ENCODE data around the gene HOXD11.

The HOXD11 gene

GRCh38 chr2:176085120-176085788 lies 21.8 kb upstream of the HOXD11 start:
- no peak for TF ChIP-seq CTCF (IDR thresholded peaks at IDR 0.05; ENCODE audit: low read depth, low read length, missing control alignments)
- DNase-seq (ENCODE audit: low read depth), result no peak
- in situ Hi-C loops (cut with HindIII; ENCODE audit: low sequenced_read_pairs), result loop anchor here (25.0 kb wide), 1 partner anchor 1173 kb away; no protein-coding TSS in a partner anchor
- no peak overlapping the region for H3K4me3 ChIP-seq (ENCODE audit: low read depth, low read length)

- in situ Hi-C loops (cut with HindIII; ENCODE audit: low sequenced_read_pairs), result loop anchor here (25.0 kb wide), 1 partner anchor 1174 kb away; no protein-coding TSS in a partner anchor
- peak; percentile 12 for DNase-seq (ENCODE audit: low read depth)
- H3K4me3 ChIP-seq (ENCODE audit: low read depth, low read length), result no peak overlapping the region
- TF ChIP-seq CTCF (IDR thresholded peaks at IDR 0.05; ENCODE audit: low read depth, low read length, missing control alignments), result peak; percentile 58
Measured at GRCh38 chr2:176085861-176086771, 21.0 kb upstream of the HOXD11 start.

GRCh38 chr2:176087330-176088047 lies 19.6 kb upstream of the HOXD11 start:
- in situ Hi-C loops (cut with HindIII; ENCODE audit: low sequenced_read_pairs), result loop anchor here (25.0 kb wide), 1 partner anchor 1175 kb away; no protein-coding TSS in a partner anchor
- DNase-seq (ENCODE audit: low read depth), result no peak
- TF ChIP-seq CTCF (IDR thresholded peaks at IDR 0.05; ENCODE audit: low read depth, low read length, missing control alignments), result no peak
- peak overlapping the region; percentile 24 for H3K4me3 ChIP-seq (ENCODE audit: low read depth, low read length)

GRCh38 chr2:176088048-176088936 lies 18.8 kb upstream of the HOXD11 start:
- peak; percentile 13 for DNase-seq (ENCODE audit: low read depth)
- H3K4me3 ChIP-seq (ENCODE audit: low read depth, low read length), result peak overlapping the region; percentile 24

More at GRCh38 chr2:176088048-176088936, 18.8 kb upstream of the HOXD11 start:
- TF ChIP-seq CTCF (IDR thresholded peaks at IDR 0.05; ENCODE audit: low read depth, low read length, missing control alignments), result peak; percentile 79
- in situ Hi-C loops (cut with HindIII; ENCODE audit: low sequenced_read_pairs), result loop anchor here (25.0 kb wide), 1 partner anchor 1176 kb away; no protein-coding TSS in a partner anchor

Measured in astrocyte of the cerebellum (primary cell).